Stimulated activated CD4-positive, alpha-beta T cell treated with anti-CD3 and anti-CD28 coated beads, Interleukin-2, amount 100 ng/mL, for 4 hours (primary cell): ENCODE data around the gene ASB18.

ENCODE experiments used
- DNase-seq: peaks from one replicate; pipeline ENCODE4 v3.0.0-alpha.2; 2020; ENCODE audit warnings: low read depth

The ASB18 gene

DNA sequence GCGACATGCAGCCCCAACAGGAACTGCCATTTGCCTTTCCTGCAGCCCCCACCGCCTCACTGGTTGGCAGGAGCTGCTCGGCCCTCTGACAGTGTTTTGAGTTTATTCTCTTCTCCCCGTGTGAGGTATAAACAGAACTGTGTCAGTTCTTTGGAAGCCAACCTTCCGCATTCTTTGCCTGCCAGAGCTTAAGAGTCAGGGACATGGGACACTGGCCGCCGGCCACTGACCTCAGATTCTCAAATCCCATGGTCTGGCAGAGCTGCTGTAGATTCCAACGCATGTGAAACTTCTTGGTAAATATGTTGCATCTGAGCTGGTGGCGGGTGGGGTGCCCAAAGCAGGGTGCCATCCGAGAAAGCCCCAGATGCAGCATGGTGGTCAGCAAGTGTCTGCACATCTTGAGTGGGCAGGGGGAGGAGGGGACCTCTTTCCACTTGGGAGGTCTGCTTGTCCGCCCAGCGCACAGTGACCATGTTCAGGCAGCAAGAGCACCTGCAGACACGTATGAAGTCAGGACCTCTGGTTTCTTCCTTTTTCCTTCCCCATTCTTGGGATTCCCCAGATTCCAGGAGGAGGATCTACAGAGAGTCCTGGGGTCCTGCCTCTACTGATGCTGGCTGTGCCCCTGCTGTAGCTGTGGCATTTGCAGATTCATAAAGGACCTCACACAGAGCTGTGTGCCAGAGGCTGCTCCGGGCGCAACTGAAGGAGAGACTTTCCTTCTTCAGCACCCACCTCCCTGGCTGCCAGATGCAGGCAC is 23.8 kb downstream of the ASB18 start:
- DNase-seq, result no peak

- no peak for DNase-seq
These were observed 24.7 kb downstream of the ASB18 start for GRCh38 chr2:236239276-236240065.

DNA sequence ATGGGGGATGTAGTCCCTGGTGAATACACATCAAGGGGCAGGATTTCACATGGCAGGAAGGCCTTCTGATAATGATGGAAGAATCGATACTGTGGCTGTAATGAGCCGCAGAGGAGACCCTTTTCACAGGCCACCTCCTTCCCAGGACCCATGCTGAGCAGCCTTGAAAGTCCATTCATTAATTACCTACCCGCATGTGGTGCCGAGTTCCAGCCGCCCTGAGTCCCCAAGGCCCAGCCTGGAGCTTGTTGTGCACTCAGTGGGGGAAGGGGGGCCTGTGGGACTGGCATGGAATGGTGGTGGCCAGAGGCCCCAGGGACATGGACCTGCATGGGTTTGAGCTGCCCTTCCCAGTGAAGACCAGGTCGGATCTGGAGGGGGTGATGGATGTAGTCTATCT is 25.5 kb downstream of the ASB18 start:
- no peak for DNase-seq

DNA sequence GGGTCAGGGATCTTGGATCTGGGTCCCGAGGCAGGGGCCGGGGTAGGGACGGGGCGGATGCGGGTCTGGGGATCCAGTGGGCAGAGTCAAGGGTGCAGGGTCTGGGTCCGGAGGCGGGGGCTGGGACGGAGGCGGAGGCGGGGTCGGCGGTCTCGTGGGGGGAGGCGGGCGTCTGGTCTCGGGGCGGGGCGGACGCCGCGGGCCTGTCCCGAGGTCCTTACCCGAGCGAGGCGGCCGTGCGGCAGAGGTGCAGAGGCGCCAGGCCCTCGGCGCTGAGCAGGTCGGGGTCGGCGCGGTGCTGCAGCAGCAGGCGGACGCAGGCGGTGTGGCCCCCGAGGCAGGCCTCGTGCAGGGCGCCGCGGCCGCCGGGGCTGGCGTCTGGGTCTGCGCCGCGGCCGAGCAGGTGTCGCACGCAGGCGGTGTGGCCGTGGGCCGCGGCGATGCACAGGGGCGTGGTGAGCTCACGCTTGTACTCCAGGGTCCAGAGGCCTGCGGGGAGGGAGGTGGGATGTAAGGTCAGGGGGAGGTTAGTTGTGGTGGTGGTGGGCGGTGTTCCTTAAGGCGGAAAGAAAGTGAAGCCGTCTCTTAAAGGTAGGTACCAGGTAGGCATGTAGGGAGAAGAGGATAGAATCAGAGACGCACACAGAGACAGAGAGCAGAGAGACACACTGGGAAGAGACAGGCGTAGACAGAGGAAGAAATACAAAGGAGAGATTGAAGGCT is 26.6 kb downstream of the ASB18 start:
- DNase-seq, result no peak

DNA sequence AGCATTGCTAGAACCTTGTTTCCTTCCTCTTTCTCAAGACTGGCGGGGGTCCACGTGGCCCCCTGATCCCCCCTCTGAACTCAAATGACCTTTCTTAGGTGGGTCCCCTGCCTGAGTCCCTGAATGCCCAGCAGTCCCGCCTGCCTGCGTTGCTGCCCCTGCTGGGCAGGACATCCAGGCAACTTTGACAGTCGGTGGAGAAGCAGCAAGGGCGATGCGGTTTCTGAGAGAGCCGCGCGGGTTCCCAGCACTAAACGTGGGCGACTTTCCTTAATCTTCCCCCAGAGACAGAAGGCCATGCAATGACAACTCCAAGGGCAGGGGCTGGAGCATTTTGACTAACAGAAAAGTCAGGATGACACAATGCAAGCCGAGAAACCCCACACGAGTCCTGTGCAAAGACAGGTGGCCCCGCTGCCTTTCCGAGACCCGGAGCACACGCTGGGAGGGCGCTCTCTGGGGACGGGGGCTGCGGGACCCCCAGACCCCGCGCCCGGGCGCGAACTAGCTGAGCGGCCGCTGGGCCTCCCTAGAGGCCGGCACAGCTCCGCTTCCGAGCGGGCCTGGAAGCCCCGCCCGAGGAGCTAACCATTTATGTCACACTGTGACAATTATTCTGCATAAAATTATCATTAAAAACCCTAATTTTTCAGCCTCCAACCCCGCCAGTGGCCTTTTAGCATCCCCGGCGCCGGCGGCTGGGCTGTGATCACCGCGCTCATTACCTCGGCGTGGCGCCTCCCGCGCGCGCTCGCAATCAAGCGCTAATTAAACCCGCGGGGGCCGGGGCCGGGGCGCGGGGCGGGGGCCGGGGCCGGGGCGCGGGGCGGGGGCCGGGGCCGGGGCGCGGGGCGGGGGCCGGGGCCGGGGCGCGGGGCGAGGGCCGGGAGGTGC is 27.4 kb downstream of the ASB18 start:
- no peak for DNase-seq

DNA sequence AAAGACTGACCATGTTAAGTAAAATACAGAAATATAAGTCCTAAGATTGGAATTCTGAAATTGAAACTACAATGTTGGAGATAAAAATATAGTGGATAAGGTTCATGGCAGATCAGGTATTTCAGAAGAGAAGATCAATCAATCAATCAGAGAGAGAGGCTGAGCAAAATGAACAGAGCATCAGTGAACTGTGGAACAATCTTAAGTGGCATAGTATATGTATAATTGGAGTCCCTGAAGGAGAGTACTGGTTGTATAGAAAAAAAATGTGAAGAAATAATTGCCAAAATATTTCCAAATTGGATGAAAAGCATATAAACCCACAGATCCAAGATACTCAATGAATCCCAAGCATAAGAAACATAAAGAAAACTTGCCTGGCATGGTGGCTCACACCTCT is 35.0 kb downstream of the ASB18 start:
- DNase-seq, result no peak

DNA sequence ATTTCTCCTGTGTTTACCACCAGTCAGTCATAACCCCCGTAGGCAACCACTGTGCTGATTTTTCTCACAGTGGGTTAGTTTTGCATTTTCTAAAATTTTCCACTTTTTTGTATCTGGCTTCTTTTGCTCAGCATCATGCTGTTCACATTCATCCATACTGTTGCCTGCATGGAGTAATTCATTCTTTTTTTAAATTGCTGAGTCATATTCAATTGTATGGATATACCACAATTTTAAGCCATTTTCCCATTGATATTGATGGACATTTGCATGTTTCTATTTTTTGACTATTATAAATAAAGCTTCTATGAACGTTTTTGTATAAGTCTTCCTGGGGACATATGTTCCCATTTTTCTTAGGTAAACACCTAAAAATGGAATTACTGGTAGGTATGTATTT is 40.5 kb downstream of the ASB18 start:
- DNase-seq, result no peak

DNA sequence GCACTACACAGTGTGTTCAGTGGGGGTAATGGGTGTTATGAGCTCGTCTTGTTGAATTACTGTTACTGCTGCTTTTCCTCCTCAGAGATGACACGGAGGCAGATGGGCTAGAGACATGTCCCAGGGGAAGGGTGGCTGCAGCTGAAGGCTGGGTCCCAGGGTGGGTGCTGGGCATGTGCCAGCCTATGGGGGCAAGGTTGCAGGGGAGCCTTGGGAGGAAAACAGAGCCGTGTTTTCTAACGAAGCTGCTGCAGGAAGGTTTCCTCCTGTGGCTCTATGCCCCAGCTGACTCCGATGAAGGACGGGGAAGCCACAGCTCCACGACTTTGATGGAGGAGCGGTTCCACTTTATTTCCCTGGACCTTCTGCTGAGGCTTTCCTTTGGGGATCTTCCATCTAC is 42.4 kb downstream of the ASB18 start:
- no peak for DNase-seq

- DNase-seq, result no peak
These were observed 44.8 kb downstream of the ASB18 start for GRCh38 chr2:236219411-236219810.

- DNase-seq, result no peak
These were observed 46.3 kb downstream of the ASB18 start for GRCh38 chr2:236217926-236218325.

GRCh38 chr2:236216711-236217110 is 47.5 kb downstream of the ASB18 start:
- DNase-seq, result no peak

GRCh38 chr2:236215761-236216333 is 48.4 kb downstream of the ASB18 start:
- no peak for DNase-seq

DNA sequence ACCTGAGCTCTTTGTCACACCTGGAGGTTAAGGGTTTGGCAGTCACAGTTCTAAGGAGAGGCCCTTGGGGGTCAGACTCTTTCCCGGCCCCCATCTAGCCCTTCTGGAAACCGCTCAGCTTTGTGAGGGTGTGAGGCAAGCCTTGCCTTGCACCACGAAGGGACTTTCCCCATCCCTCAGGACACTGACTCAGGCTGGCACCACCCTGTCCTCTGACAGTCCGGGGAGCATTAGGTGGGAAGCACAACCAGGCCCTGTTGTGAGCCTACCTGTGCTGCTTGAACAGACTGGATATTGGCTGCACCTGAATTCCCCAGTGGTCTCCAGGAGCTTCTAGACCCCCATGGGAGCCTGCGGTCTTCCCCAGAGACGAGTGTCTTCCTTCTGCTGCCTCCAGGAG is 49.0 kb downstream of the ASB18 start:
- no peak for DNase-seq

- no peak for DNase-seq
These were observed 49.7 kb downstream of the ASB18 start for GRCh38 chr2:236214376-236214995.

DNA sequence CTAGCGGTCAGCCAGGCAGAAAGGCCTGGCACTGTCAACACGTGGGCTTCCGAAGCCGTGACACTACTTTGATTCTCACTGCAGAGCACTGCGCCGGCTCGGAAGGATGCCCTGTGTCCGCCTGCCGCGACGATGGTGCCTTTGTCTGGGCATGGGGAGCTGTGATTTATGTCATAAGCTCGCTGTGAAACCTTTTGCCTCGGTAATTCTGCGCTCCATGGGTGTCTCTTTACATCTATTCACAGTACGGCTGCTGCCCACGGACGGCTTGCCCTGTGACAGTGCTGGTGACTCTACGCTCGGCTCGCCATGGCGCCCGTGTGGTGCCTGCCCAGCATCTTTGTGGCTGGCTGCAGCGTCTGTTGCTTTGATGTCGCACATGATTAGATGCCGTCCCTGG is 52.9 kb downstream of the ASB18 start:
- DNase-seq, result no peak

DNA sequence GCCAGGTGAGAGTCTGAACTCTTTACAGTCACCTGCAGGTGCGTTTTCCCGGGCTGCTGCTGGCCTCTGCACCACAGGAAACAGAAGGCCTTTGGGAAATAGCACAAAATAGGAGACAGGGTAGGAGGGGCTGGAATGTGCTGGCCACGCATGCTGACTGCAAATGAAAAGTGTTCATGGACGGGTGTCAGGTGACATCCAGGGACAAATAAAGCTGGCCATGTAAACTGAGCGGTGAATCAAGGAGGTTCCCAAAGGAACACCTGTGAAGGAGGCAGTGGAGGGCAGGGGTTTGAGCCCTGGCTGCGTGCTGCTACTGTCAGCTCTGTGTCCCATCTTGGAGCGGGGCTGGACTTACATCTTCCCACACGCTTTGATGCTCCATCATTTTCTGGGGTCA is 53.7 kb downstream of the ASB18 start:
- no peak for DNase-seq

DNA sequence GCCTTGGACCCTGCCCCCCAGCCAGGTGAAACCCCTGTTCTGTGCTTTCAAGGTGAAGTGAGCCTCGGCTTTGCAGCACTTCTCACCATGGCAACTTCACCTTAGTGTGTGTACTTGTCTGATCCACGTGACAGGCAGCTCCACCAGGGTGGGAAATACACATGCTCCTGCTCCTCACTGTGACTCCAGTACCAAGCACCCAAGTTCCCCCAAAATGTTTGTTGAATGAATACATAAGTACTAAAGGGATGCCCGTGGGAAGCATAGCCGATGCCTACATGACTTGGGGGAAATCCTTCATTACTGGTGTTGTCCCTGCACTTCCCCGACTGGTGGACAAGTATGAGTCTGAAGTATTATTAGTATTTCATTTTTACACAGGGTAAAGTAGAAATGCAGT is 54.2 kb downstream of the ASB18 start:
- DNase-seq, result no peak

DNA sequence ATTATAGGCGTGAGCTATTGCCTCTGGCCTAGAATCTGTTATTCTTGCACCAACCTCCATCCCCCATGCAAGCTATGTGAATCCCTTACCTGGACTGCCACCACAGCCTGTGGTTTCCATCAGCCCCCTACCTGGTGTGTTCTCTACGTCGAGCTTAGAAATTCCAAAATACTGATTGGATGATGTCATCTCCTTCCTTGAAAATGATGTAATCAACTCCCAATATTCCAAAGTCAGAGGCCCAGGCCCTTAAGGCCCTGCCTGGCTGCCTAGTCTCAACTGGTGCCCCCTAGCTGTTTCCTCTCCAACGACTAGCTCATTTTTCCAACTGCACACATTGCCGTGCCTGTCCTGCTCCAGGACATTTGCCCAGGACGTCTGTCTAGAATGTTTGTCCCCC is 54.7 kb downstream of the ASB18 start:
- no peak for DNase-seq

- DNase-seq, result no peak
These were observed 55.9 kb downstream of the ASB18 start for GRCh38 chr2:236208019-236208926.

GRCh38 chr2:236207472-236207871 is 56.7 kb downstream of the ASB18 start:
- DNase-seq, result no peak
